Panc1 (cell line): ENCODE measurements around the gene EPN2.

ENCODE experiments used
- POLR2AphosphoS5 ChIP-seq: IDR thresholded peaks from 2 replicates; pipeline ENCODE4 v1.6.1; 2012; ENCODE audit warnings: mild to moderate bottlenecking, low read depth, low read length, moderate library complexity
- TF ChIP-seq, protein P1 (sequence below): fragments of 450-650 bp; IDR thresholded peaks from 2 replicates; pipeline ENCODE4 v1.5.1; 2017; ENCODE audit warnings: mild to moderate bottlenecking

DNA sequence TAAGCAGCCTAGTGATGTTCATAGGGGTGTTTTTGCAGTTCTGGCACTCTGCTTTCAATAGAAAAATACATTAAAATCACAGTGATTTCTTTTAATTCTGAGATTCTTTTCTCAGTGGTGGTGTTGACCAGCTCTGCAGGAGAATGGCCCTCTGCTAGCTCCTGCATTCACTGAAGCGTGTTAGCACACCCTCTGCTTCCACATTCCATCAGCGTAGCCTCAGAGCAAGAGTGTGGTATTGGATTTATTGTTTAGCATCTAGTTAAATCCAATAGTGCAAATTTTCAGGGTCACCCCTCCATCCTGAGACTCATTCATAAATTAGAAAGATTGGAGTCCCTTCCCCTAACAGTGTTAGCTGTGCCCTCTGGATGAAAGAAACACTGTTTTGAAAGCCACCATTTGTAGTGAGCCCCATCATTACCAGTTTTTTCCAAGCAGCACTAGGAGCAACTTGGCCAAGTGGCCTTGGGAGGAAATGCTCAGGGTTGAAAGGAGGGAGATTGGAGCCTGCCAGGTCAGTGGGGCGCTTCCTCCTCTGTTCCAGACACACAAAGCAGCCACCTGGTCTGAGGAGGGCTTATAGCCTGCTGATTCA is 79.7 kb downstream of the EPN2 start:
- TF ChIP-seq POLR2AphosphoS5 = no peak
- TF ChIP-seq, protein P1, sequence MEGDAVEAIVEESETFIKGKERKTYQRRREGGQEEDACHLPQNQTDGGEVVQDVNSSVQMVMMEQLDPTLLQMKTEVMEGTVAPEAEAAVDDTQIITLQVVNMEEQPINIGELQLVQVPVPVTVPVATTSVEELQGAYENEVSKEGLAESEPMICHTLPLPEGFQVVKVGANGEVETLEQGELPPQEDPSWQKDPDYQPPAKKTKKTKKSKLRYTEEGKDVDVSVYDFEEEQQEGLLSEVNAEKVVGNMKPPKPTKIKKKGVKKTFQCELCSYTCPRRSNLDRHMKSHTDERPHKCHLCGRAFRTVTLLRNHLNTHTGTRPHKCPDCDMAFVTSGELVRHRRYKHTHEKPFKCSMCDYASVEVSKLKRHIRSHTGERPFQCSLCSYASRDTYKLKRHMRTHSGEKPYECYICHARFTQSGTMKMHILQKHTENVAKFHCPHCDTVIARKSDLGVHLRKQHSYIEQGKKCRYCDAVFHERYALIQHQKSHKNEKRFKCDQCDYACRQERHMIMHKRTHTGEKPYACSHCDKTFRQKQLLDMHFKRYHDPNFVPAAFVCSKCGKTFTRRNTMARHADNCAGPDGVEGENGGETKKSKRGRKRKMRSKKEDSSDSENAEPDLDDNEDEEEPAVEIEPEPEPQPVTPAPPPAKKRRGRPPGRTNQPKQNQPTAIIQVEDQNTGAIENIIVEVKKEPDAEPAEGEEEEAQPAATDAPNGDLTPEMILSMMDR = no peak
